ENCODE results near the gene TFPI2. TPM values are rescaled to one million over a fixed set of nuclear protein-coding genes. Genes with fewer than 3 reads are reported as not detected.

The TFPI2 gene
- total RNA-seq, 4 donors from 2014 or later: 0.40 to 1.4 TPM; not detected in 2

Small RNA genes lying within 50 kb of the gene (small RNA-seq; reads per million reads assigned to genes)
- 0 reads per million in 2 donors for gene AC002076.2

Other genes starting within 250 kb of the TFPI2 start
- not detected for gene GNGT1, start 15.8 kb upstream of the TFPI2 start, total RNA-seq
- 10 to 100 TPM in 1 of 4 donors, 1 to 10 TPM in 3; 2.9 to 32.2 (median 5.6) TPM for gene GNG11, start 31.0 kb upstream of the TFPI2 start, total RNA-seq
- 10 to 100 TPM; 26.1 to 44.6 (median 30.2) TPM for gene BET1, start 113.6 kb upstream of the TFPI2 start, total RNA-seq

All from Peyer's patch (tissue), 4 donors.